GM19238 (cell line): Measurements from ENCODE around the gene CFAP410.

Experiments used
- DNase-seq: peaks from one replicate; pipeline ENCODE4 v3.0.0; 2011; ENCODE audit warnings: low spot score; ENCODE audit not compliant: insufficient read length

Gene CFAP410

DNA sequence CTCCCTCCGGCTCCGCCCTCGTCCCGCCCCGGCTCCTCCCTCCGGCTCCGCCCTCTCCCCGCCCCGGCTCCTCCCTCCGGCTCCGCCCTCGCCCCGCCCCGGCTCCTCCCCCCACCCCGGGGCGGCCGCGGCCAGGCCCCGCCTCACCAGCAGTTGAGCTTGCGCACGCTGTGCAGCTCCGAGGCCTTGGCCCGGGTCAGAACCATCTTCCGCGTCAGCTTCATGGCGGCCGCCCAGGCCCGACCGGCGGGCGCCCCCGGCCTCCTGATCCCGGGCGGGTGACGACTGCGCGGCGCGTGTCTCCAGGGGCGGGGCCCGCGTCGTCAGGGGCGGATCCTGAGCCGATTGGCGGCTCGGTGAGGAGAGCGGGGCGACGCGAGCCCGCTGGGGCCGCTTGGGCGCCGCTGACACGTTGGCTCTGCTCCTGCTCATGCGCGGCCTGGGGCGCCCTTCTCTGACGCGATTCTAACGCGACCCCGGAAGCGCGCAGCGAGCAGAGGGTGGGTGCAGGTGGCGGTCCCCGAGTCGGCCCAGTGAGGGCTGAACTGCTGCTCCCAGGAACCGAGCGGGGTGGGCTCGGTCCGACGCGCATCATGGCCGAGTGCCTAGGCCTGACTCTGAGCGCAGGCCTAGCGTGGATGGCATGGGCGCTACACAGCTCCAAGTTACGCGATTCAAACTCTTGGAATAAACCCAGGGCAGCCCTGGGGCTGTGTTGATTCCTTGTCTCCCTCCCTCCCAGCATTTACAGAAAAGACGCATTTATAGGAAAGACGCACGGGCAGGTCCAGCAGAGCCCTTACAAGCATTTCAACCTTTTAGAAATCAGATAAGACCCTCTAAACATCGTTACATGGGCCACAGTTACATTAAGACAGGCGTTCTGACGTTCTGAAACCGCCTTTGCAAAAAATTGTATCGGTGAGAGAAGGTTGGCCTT lies at the start of gene CFAP410:
TSS of gene CFAP410 (minus strand) at position 420 of the 940 bp plus-strand sequence. CDS start at position 224, 196 bp downstream.
- peak; percentile 99 for DNase-seq

GRCh38 chr21:44384968-44385367 lies 45.8 kb upstream of the CFAP410 start:
- no peak for DNase-seq

DNA sequence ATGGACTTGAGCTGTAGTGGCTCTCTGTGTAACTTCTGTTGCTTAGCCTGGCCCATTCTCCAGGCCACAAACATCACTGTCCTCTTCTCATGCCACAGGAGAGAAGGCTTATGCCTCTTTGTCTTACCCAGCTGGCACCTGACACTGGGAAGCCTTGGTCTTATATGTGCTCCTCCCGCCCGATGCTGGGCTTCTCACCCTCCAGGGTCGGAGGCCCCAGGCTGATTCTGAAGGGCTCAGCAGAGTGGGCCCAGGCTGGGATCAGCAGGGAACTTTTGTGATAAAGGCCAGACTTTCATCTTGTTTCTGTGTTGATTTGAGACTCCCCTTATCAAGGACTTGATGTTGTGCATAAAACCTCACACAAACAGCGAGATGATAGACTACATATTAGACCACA lies 44.0 kb upstream of the CFAP410 start:
- no peak for DNase-seq

GRCh38 chr21:44382536-44382935 lies 43.3 kb upstream of the CFAP410 start:
- no peak for DNase-seq

DNA sequence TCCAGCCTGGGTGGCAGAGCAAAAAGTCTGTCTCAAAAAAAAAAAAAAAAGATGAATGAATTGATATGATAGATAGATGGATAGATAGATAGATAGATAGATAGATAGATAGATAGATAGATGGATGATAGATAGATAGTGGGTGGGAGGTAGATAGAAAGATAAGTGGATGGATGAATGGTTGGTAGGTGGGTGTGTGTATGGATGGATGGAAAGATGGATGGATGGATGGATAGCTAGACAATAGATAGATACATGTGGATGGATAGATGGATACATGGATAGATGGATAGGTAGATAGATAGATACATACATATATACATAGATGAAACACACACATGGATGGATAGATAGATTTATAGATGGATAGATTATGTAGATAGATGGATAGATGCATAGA lies 42.7 kb upstream of the CFAP410 start:
- DNase-seq = no peak

DNA sequence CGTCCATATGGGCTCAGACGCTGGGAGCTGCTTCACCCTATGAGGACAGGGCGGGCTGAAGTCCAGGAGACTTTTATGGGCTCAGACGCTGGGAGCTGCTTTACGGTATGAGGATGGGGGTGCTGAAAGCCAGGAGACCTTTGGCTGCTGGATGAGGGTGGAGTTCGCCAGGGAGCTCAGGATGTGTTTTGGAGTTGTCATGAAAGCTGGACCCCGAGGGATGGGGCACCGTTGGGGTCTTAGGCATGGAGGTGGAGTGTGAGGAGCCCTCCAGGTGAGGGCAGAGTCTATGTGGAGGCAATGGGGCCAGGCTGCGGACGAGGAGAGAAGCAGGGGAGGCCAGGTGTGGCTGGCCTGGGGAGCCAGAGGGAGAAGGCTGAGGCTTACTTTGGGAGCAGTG lies 41.7 kb upstream of the CFAP410 start:
- no peak for DNase-seq

- no peak for DNase-seq
Observed at GRCh38 chr21:44379991-44380865, 41.0 kb upstream of the CFAP410 start.

DNA sequence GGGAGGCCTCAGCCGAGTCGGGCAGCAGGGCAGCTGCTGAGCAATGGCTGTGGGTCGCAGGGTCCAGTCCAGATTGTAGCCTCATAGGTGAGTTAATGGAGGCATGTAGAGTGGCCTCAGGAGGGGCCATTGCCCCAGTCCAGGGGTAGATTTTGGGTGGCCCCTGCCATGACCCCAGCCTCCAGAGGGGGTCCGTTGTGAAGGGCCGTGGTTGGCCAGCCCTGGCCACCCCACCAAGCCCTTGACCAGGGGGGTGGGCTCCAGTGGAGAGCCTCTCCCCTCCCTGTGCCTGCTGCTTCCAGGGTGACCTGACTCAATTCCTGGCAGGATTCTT lies 40.3 kb upstream of the CFAP410 start:
- no peak for DNase-seq

DNA sequence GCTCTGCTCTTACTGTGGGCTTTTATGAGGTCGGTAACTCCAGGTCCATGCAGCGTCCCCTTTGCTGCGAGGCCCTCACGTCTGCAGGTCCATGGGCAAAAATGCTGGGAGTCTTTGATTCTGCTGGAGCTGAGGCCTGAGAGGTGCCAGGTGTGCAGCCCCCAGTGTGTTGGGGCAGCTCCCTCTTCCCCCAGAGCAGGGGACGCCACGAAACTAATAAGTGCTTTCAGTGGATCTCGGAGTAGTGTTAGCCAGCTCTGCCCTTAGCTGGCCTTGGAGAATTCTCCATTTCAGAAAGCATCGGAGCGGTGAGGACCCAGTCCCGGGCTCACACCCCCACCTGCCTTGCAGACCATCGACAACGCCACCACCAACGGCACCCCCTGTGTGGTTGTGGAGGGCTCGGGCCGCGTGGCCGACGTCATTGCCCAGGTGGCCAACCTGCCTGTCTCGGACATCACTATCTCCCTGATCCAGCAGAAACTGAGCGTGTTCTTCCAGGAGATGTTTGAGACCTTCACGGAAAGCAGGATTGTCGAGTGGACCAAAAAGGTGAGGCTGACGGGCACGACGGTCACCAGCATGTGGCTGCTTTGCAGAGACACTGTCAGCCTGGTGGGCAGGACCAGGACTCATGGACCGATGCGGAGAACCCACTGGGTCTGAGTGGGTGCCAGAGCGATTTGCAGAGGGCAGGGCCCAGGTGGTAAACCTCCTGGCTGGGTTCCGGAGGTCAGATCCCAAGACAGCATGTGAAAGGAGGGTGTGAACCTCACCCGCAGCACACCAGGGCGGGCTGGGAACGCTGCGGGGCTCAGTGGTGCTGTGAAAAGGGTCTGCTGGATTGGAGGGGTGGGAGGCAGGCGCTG lies 39.7 kb upstream of the CFAP410 start:
- no peak for DNase-seq

DNA sequence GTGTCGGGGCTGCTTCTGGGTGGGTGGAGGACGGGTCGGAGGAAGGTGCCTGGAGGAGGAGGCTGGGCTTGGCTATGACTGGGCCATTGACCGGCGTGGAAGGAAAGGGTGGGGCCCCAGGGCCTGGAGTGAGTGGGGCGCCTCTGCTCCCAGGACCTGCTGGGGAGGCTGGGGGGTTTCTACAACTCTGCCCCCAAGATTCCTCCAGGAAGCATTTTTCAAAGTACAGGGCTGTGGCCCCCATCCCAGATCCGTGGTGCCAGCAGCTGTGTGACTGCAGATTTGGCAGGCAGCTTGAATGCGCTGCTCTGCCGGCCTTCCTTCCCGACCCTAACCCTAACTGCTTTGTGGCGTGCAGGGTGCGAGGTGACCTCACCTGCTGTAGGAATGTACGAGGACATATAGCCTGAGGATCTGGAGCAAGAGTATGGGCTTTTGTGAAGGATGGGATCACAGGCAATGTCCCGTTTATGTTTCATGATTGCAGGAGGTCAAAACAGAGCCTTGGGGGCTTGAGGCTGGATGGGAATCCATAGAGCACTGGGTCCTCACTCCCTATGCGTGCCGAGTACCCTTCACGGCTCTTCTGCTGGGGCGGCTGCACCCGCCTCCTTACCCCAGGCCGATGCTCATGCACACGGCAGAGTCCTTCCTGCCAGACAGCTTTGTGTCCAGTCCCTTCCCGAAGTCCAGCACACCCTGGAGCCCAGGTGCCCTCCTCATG lies 38.9 kb upstream of the CFAP410 start:
- DNase-seq = no peak

GRCh38 chr21:44377201-44377921 lies 38.2 kb upstream of the CFAP410 start:
- DNase-seq = no peak

DNA sequence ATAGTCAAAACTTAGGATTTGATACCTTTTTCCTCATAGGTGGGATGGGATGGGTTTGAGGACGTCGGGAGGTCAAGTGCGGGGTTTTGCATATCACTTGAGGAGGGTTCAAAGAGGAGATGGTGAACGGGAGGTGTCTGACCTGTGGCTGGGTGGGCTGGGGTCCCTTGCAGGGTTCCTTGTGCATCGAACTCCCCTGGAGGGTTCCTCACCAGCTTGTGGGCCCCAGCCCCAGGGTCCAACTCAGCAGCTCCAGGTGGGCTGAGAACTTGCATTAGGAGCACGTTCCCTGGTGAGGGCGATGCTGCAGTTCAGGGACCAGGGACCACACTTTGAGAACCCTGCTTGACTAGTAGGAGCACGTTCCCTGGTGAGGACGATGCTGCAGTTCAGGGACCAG lies 37.4 kb upstream of the CFAP410 start:
- DNase-seq = no peak

DNA sequence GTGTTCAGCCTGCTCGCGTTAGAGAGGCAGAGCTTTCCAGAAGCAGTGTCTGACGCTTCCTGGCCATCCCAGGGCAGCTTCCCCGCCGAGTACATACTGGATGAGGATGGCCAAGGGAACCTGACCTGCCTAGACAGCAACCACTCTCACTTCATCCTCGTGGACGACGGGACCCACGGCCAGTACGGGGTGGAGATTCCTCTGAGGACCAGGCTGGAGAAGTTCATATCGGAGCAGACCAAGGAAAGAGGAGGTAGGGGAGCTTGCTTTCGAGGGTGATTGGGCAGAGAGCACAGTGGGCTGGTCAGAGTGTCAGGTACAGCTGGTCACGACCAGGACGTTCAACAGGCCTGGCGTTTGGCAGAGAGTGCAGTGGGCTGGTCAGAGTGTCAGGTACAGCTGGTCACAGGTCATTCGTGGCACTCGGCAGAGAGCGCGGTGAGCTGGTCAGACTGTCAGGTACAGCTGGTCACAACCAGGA lies 36.6 kb upstream of the CFAP410 start:
- no peak for DNase-seq

DNA sequence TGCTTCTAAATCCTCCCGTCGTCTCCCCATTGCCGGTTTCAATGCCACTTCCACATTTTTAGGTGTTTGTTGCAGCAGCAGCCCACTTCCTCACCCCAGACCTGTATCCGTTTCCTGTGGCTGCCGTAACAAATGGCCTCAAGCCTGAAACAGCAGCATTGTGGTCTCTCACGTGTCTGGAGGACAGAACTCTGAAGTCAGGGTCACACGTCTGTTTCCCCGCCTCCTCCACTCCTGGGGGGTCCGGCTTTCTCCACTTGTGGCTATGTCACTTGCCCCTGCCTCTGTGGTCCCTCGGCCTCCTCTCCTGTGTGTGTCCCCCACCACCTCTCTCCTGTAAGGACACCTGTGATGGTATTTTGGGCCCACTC lies 36.1 kb upstream of the CFAP410 start:
- DNase-seq = no peak

- no peak for DNase-seq
Observed at GRCh38 chr21:44374601-44375280, 35.6 kb upstream of the CFAP410 start.

DNA sequence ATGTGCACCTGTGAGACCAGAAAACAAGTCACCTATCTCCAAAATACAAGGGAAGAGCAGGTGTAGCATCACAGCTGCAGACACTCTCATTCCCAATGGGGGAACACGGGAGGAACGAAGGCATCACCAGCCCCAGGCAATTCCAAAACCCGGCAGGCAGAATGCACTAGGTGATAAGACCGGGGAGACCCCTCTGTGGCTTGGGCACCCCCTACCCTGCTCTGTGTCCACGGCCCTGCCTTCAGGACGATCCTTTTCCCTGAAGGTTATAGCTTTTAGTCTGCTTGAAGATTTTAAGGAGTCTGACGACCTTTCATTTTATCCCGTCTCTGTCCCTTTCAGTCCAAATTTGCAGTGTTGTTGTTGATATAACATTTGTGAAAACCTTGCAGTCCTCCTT lies 33.4 kb upstream of the CFAP410 start:
- DNase-seq = no peak

GRCh38 chr21:44371596-44371995 lies 32.4 kb upstream of the CFAP410 start:
- DNase-seq = no peak

DNA sequence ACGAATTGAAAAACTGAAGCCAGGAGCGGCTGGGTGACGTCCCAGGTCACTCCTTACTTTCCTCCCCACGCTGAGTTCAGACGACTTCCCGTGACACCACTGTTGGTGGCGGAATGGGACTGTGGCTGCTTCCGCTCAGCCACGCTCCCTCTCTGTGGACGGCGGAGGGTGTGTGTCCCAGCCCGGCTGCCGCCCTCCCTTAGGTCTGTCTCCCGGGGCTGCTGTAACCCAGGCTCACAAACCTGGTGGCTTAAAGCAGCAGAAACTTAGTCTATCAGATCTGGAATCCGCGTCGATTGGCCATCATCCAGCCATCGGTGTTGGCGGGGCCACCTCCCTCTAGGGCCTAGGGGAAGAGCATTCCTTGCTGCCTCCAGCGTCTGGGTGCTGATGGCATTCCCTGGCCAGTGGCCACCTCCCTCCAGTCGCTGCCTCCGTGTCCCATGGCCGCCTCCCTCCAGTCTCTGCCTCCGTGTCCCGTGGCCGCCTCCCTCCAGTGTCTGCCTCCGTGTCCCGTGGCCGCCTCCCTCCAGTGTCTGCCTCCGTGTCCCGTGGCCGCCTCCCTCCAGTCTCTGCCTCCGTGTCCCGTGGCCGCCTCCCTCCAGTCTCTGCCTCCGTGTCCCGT lies 31.7 kb upstream of the CFAP410 start:
- no peak for DNase-seq
